GM19452 (cell line): Measurements from ENCODE around the gene ZIC2.

Source experiments
- ATAC-seq: cut with Tn5 transposase; IDR thresholded peaks from one replicate; pipeline ENCODE4 v1.9.1; 2021; ENCODE audit not compliant: unreplicated experiment

ZIC2 gene

DNA sequence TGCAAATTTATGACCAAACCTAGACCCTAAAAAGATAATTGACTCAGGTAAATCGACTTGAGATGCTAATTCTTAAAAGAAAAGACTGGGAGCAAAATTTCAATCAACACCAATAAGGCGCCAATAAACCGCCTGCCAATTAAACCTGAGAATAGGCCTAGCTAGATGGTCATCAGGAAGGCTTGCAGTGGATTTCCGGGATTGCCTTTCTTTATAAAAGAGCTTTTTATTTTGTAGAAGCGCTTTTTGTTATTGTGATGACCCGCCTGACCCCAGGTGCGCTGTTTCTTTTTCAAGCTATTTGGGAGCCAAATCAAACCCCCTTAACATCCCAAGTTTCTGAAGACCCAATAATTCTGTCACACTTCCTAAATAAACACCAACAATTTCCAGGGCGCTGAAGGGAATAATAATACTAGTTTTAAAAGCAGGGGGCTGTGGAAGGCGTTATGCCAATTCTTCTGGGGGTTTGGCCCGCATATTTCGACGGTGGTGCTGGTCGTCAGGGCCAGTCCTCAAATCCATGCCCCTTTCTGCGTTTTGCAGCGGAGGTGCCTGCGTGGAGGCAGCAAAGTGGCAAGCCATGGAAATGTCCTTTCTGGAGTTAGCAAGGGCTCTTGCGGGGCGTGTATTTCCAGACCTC, 7.2 kb upstream of the ZIC2 start:
- ATAC-seq = no peak

DNA sequence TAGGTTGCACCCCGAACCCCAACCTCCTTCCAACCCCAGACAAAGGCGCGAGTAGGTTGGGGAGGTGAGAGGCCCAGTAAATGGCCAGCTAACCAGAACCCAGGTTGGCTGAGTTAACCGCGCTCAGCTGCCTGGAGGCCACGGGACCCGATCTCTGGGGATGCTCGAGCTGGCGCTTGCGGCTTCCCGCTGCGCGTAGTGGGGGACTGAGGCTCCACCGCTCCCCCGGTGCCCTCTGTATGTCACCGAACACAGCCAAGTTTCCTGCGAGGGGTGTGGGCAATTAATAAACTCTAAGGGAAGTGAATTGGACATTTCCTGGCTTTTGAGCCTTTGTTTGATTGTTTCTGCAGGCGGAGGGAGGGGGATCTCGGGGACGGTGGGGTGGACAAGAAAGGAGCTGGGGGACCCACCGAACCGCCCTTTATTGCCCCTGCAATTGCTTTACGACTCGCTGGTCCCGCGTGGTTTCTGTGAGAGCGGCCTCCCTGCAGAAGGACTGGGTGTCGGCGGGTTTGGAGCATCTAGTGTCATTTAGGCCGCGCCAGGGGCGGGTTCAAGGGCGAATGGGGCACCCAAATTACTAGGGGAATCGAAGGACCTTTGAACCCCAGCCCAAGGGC, 6.5 kb upstream of the ZIC2 start:
- no peak for ATAC-seq

DNA sequence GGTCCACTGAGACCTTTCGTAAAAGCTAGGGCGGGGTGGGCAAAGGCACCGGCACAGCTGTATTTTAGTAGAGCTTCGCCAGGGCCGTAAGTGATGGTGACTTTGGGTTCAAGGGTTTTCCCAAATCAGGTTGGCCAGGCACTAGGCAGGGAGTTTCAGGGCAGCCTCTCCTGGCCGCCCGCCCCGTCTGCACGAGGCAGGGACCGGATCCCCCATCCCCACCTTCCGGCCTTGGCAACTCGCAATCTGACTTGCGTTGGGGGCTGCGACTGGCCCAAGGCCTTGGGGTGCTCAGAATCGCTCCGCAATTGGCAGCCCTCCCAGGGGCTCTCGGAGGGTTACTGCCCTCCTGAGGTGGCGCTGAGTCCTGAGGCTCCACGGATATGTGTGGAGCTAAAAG, 6.0 kb upstream of the ZIC2 start:
- ATAC-seq = no peak

DNA sequence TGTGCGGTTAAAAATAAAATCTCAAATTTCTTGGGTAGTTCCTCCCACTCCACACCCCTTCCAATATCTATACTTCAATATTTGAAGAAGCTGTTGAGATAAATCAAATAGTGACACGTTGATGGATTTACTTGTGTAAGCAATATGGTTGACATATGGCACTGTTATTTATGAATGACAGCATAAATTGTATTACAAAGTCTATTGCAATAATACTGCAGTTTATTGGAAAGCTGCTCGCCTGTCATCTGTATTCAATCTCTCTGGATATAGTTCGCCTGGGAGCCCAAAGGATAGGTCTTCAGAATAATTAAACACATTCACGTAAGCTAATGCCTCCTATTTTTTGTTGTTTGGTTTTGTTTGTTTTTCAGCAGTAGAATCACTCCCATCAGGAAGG, 5.0 kb upstream of the ZIC2 start:
- no peak for ATAC-seq

DNA sequence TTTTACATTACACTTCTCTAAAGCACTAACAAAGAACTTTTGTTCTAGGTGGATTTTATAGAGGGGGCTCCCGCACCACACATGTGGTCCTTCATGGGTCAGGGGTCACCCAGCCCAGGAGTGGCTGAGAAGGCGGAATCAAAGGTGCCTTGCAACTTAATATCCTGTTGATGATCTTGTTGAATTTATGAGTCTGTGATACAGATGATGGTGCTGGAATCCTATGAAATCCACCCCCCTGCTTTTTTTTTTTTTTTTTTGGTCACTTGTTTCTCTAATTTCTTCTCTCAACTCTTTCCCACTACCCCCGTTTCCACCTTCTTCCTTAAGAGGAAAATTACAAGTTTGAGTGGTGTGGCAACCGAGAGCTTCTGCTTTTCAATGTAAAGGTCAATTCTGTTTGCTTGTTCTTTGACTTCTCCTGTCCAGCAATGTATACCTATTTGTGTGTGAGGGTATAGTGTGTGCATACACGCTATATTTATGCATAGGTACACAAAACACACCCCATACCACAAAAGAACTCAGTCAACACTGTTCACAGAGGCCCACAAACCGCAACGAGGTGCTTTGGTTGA, 4.2 kb upstream of the ZIC2 start:
- no peak for ATAC-seq

DNA sequence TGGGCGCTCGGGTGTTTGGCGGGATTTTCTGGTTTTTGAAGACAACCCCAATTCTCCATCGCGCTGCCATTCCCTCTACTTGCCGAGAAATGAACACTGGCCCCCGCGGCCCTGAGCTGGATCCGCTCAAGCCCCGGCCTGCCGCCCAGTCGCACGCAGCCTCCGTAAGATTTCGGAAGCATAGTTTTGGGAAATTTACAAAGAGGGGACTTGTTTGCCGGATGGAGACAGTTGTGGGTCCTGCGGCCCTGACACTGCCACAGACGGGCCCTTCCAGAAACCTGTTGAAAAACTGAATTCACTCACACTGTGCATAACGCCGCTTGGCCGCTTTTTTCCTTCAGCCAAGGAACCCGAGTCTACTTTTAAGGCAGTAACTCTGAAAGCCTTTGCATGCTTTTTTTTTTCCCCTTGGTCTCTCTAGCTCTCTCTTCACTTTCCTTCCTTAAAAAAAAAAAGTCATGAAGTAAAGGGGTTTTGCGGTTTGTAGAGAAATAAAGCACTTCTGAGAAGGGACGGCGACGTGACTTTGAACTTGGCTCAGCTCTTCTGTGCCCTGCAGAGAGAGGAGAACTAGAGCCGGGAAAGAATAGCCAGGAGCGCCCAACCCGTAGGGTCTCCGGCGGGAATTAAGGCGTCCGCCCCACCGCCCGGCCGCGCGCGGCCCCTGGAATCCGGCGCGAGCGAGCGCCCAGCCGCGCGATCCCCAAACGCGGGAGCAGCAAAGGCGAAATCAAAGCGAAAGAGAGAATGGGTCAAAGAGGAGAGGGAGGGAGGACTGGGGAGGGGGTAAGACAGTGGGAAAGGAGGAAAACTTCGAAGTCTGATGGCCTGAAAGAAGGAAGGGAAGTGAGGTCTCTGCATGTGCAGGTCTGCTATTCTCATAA, 3.4 kb upstream of the ZIC2 start:
- ATAC-seq = no peak

DNA sequence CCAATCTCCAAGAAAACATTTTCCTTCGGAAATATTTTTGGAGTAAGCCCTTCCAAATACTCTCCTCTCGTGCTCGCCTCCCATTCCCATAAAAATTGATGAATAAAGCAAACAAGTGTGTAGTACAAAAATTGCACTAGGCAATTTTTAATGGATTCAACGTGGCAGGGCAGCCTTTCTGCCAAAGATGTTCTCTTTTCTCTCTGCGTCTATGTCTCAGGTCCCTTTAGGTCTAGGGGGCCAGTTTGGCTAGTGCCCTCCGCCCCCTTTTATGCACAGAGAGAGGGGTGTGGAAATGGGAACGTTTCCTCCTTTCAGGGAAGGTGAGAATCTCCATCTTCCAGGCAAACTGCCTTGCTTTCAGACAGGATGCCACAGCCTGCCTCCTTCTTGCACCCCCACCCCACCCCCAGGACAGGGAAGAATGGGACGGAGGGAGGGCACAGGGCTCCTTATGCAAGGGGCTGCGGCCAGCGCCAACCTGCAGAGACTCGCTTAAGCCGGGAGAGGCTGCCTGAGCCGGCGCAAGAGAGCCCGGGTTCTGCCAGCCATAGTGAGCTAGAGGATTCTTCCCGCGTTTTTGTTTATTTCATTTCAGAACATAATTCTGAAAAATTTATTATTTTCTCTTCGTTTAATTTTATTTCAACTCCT, 2.7 kb upstream of the ZIC2 start:
- no peak for ATAC-seq

DNA sequence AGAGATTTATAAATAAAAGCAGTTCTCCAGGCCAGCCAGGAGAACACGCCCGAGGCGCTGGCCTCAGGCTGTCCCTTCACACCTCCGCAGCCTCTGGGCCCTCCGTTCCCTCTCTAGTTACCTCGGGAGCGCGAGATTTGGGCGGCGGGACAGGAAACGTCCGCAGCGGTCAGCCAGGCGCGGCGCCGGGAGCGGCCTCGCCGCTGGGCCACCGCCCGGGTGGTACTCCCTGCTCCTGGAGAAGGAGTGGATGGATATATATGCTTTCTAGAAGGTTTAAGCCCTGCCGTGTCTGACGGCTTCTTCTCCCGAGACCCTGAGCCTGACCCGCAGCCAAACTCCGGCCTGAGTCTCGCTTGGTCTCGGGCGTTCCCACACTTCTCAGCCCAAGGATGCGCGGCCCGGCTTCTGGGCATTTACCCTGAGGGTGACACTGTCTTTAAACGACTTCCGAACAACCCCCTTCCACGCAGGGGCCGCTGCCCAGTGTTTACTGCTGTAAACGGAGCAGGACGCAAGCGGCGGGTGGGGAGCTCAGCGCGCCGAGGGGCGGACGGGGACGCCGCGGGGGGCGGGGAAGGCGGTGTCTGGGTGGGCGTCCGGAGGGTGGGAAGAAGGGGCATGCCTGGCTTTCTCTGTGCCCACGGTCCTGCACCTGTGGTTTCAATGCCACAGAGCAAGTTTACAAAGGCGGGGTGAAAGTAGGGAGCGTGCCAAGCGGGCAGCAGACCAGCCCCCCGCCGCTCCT, 2.0 kb upstream of the ZIC2 start:
- no peak for ATAC-seq

DNA sequence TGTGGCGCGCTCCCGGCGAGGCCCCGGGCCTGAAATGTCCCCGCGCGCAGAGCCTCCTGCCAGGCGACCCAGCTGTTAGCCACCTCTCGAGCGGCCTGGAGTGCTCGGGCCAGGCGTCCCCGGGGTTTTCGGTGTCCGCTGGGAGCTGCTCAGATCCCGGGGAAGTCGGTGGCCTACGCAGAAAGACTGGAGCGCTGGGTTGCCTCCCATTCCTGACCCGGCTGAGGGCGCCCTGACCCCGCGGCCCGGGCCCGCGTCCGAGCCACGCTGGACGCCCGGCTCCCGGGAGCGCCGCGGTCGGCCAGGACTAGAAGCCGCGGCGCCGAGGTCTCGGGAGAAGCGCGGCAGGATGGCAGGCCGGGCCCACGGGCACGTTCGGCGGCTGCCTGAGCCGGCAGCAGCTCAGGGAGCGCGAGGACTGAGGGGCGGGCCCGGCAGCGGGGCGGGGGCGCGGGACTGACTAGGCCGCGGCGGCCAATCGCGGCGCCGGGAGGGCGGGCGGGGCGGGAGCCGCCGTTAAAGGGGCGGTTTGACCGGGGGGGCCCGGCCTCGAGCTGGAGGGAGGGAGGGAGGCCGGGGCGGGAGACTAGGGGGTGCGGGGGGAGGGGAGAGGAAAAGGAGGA, 1.3 kb upstream of the ZIC2 start:
- ATAC-seq = no peak

DNA sequence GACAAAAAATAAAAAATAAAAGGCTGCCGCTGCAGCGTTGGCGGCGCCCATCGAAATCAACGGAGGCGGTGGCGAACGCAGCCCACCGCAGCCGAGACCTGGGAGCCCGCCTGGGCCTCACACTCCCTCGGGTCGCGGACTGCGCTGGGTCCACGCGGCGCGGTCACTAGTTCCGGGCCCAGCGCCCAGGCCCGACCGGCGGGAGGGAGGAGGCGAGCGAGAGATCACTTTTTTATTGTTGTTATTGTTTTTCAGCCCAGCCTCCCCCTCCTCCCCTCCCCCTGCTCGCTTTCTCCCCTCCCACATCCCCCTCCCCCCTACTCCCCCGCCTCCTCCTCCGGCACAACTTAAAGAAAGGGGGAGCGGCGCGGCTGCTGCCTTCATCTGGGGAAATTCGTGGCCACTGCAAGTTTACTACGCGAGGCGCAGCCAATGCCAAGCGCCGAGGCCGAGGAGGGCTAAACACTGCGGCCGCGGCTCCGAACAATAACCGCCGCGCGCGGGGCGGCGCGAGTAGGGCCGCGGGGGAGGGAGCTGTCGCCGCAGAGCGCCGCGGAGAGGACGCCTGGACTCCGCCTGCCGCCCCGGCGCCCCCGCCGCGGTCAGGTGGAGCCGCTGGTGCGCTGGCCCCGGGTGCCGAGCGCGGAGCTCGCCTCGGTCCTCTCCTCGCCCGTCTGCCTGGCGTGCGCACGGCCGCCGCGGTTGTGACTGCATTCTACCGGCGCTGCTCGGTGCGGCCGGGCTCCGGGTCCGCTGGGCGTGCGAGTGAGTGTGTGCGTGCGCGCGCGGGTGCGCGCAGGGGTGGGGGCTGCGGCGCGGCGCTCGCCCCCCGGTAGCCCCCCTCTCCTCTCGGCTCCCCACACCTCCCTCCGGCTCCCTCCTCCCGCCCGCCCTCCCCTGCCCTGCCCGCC, 505 bp upstream of the ZIC2 start:
- no peak for ATAC-seq

DNA sequence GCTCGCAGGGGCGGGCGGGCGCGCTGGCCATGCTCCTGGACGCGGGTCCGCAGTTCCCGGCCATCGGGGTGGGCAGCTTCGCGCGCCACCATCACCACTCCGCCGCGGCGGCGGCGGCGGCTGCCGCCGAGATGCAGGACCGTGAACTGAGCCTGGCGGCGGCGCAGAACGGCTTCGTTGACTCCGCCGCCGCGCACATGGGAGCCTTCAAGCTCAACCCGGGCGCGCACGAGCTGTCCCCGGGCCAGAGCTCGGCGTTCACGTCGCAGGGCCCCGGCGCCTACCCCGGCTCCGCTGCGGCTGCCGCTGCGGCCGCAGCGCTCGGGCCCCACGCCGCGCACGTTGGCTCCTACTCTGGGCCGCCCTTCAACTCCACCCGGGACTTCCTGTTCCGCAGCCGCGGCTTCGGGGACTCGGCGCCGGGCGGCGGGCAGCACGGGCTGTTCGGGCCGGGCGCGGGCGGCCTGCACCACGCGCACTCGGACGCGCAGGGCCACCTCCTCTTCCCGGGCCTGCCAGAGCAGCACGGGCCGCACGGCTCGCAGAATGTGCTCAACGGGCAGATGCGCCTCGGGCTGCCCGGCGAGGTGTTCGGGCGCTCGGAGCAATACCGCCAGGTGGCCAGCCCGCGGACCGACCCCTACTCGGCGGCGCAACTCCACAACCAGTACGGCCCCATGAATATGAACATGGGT, 599 bp downstream of the ZIC2 start:
- no peak for ATAC-seq

DNA sequence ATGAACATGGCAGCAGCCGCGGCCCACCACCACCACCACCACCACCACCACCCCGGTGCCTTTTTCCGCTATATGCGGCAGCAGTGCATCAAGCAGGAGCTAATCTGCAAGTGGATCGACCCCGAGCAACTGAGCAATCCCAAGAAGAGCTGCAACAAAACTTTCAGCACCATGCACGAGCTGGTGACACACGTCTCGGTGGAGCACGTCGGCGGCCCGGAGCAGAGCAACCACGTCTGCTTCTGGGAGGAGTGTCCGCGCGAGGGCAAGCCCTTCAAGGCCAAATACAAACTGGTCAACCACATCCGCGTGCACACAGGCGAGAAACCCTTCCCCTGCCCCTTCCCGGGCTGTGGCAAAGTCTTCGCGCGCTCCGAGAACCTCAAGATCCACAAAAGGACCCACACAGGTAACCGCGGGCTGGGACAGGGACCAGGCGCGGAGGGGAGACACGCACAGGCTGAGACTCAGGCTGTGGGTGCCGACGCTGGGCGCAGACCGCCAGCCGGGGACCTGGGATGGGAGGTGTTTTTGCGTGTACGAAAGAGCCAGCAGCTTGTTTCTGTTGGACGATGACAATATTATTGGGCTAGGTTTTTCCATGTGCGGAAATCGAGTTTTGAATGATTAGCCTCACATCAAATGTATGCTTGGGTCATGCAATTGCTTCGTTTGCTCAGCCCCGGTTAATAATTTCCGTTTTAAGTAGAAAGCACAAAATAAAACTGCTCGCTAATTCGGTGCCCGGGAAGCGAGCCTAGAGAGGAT, 1.3 kb downstream of the ZIC2 start:
- ATAC-seq = no peak

DNA sequence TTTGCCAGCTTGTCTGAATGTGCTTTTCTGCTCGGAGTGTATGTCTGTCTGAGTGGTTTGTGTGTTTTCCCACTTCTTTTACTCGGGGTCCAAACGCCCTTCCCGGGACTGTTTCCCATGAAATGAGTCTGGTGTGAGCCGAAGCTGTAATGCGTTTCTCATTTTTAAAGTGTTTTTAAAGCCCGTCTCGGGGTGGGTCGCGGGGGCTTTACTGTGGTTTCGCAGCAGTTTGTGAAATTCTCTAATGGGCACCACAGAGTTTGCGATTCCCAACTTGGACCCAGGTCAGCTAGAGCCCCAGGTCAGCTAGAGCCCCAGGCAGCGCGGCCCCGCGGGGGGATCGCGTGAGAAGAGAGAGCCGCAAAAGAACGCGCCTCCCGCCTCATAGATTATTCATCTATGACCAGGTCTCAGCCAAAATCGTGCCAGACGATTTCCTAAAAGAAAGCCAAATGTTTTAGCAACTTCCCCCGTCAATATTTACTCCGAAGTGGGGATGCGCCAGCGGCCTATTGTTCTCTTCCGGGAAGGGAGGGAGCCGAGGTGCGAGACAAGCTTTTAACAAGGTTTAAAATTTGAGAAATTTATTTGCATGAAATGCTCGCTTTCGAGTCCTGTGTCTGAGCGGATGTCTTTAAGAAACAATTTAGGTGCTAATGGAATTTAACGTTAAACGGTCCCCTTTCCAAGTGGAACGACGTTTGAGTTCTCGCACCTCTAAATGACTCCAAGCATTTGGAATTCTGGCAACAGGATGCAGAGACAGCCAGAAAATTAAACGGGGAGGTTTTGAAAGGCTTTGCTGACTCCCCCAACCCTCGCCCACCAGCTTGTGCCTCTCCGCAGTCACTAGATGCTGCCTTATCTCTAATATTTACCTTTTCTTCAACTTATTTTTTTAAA, 2.2 kb downstream of the ZIC2 start:
- no peak for ATAC-seq

DNA sequence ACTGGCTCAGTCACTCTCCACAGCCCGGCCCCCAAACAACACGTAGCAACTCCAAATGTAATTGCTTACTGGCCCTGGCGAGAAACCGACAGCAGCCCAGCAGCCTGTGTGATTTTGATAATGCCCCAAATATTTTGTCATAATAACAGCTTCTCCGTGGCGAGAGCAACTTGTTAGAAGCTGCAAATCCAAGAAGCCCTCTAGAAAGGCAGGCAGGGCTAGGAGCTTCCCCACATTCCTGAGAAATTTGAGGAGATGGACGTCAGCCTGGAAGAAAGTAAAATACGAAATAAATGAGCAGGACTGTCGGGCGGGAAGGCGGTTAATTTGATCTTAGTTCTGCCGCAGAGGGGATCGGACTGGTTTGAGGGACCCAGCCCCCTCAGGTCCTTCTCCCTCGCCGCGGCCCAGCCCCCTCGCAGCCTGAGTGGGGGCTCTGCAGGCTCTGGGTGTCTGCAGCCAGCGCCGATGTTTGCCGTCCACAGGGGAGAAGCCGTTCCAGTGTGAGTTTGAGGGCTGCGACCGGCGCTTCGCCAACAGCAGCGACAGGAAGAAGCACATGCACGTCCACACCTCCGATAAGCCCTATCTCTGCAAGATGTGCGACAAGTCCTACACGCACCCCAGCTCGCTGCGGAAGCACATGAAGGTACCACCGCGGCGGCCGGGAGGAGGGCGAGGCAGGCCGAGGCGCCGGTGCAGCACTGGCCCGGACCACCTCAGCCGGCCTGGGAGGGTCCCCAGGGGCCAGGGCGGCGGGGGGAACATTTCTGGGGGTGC, 3.1 kb downstream of the ZIC2 start:
- no peak for ATAC-seq

DNA sequence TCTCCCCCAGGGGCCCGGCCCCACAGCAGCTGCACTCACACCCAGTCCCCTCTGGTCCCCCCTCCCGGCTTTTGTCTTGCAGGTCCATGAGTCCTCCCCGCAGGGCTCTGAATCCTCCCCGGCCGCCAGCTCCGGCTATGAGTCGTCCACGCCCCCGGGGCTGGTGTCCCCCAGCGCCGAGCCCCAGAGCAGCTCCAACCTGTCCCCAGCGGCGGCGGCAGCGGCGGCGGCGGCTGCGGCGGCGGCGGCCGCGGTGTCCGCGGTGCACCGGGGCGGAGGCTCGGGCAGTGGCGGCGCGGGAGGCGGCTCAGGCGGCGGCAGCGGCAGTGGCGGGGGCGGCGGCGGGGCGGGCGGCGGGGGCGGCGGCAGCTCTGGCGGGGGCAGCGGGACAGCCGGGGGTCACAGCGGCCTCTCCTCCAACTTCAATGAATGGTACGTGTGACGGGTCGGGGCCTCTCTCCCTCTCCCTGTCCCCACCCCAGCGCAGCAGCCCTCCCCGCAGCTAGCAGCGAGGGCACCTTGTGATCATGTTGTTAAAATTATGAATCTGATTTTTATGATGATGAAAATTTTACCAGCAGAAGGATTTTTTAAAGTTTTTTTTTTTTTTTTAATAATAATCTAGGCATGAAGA, 3.8 kb downstream of the ZIC2 start:
- ATAC-seq = no peak
